ENCODE data around the gene NEURL3.

NEURL3 gene

DNA sequence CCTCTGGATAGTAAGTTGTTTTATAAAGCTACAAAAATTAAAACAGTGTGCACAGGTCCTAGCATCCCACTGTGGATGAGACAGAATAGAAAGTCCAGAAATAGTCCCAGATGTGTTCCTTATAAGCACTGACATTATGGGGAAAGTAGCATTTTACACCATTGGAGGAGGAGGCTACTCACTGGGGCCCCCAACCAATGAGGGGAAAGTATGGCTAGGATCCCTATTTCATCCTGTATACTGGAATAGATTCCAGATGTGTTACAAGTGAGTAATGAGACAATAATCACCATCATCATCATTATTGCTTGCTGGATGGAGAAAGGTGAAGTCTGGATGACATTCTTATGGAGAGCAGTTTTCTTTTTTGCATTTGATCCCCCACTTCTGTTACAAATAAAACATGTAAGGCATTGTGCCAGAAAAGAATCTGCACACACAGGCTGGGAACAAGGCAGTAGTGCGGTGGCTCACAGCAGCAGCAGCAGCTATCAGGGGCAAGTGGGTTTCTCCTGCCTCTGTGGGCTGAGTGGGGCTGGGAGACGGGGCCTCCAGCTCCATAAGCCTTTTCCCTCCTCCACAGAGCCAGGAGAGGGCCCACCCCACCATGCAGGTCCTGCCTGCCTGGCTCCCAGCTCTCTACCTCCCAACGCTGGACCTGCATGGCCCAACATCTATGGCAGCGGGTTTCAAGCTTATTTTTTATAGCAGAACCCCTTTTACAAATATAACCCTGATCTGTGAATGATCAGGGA is 36.4 kb upstream of the NEURL3 start:
- ChIA-PET POLR2A (interaction anchor here (0.5 kb wide), 1 partner anchor 127 kb away, joined by 3 read pairs; no protein-coding TSS in a partner anchor), CTCF (interaction anchor here (1.3 to 18.6 kb wide), 6 partner anchors 9 to 134 kb away, joined by 3 to 257 read pairs (median 6); no protein-coding TSS in a partner anchor)
- DNase-seq (ENCODE audit: low read depth, low spot score): no peak
- H3K4me3 ChIP-seq (ENCODE audit: low read depth, low read length): no peak overlapping the region
- no peak for TF ChIP-seq CTCF (IDR thresholded peaks at IDR 0.05; ENCODE audit: insufficient read depth, low read length, missing control alignments)

DNA sequence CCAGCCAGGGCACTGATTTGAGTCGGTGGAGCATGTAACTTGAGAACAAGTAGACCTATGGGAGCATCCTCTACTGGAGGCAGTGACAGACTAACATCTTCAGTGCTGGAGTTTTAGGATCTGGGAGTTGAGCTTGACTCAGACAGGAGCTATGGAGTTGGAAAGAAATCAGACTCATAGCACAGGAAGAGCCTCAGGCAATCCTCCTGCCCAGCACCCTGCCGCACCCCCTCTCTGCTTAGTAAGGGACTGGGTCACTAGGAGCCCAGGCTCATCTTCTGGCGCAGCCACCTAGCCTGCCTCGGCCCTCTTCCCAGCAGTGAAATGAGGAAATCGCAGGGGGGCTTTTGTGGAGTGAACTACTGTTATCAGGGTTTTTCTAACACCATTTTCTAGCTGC is 35.0 kb upstream of the NEURL3 start:
- no peak for TF ChIP-seq CTCF (IDR thresholded peaks at IDR 0.05; ENCODE audit: insufficient read depth, low read length, missing control alignments)
- ChIA-PET CTCF (interaction anchor here (0.7 to 18.6 kb wide), 8 partner anchors 9 to 155 kb away, joined by 3 to 257 read pairs (median 4); no protein-coding TSS in a partner anchor), POLR2A (interaction anchor here (0.6 kb wide), 1 partner anchor 152 kb away, joined by 3 read pairs; no protein-coding TSS in a partner anchor)
- no peak overlapping the region for H3K4me3 ChIP-seq (ENCODE audit: low read depth, low read length)
- no peak for DNase-seq (ENCODE audit: low read depth, low spot score)

GRCh38 chr2:96539215-96539920 is 34.2 kb upstream of the NEURL3 start:
- POLR2A ChIA-PET: no interaction called here
- DNase-seq (ENCODE audit: low read depth, low spot score): no peak
- no peak overlapping the region for H3K4me3 ChIP-seq (ENCODE audit: low read depth, low read length)
- no peak for TF ChIP-seq CTCF (IDR thresholded peaks at IDR 0.05; ENCODE audit: insufficient read depth, low read length, missing control alignments)
- CTCF ChIA-PET: interaction anchor here (0.7 to 18.6 kb wide), 7 partner anchors 8 to 156 kb away, joined by 3 to 257 read pairs (median 4); no protein-coding TSS in a partner anchor

- DNase-seq (ENCODE audit: low read depth, low spot score): no peak
Measured at GRCh38 chr2:96538487-96539214, 33.5 kb upstream of the NEURL3 start.

More at GRCh38 chr2:96538487-96539214, 33.5 kb upstream of the NEURL3 start:
- ChIA-PET CTCF (interaction anchor here (1.1 to 18.6 kb wide), 4 partner anchors 8 to 130 kb away, joined by 3 to 257 read pairs (median 4); no protein-coding TSS in a partner anchor), POLR2A (interaction anchor here (1.1 kb wide), 1 partner anchor 9 kb away, joined by 4 read pairs; no protein-coding TSS in a partner anchor)
- peak overlapping the region; percentile 18 for H3K4me3 ChIP-seq (ENCODE audit: low read depth, low read length)
- TF ChIP-seq CTCF (IDR thresholded peaks at IDR 0.05; ENCODE audit: insufficient read depth, low read length, missing control alignments): no peak
